GM12892 (cell line): ENCODE results near the gene SOX13.
"Not testable (repeated sequence)": the region's sequence is repeated elsewhere in the genome, so short reads cannot be mapped to it uniquely, and the experiment has no call there.

Experiments
- DNase-seq: peaks from one replicate; pipeline ENCODE4 v3.0.0; 2011; ENCODE audit not compliant: insufficient read length
- FAIRE-seq: peaks from 2 replicates; lab custom pipeline; 2011; peaks lifted over from hg19 to GRCh38; lab: Jason Lieb, UNC
- POLR2A ChIP-seq: IDR thresholded peaks from 2 replicates; pipeline ENCODE4 v1.6.1; 2011; ENCODE audit warnings: low read depth, low read length, control low read depth
- POLR2AphosphoS5 ChIP-seq: IDR thresholded peaks from 2 replicates; pipeline ENCODE4 v1.6.1; 2011; ENCODE audit warnings: low read depth, low read length, control low read depth
- TAF1 ChIP-seq: IDR thresholded peaks from 2 replicates; pipeline ENCODE4 v1.6.1; 2011; ENCODE audit warnings: low read depth, mild to moderate bottlenecking, control low read depth, low read length, borderline replicate concordance

SOX13 gene

GRCh38 chr1:204091066-204091465 lies 18.2 kb downstream of the SOX13 start:
- FAIRE-seq (no peak), DNase-seq (no peak)
- no peak for TF ChIP-seq POLR2AphosphoS5
- TF ChIP-seq TAF1 = no peak
- no peak for TF ChIP-seq POLR2A

GRCh38 chr1:204091787-204092312 lies 18.9 kb downstream of the SOX13 start:
- DNase-seq (no peak), FAIRE-seq (no peak)
- TF ChIP-seq POLR2A (no peak), POLR2AphosphoS5 (no peak), TAF1 (no peak)

GRCh38 chr1:204092632-204093420 lies 19.9 kb downstream of the SOX13 start:
- DNase-seq (no peak), FAIRE-seq (no peak)
- TF ChIP-seq POLR2AphosphoS5 = no peak
- TF ChIP-seq POLR2A = no peak
- TF ChIP-seq TAF1 = no peak

GRCh38 chr1:204093421-204093717 lies 20.5 kb downstream of the SOX13 start:
- FAIRE-seq = no peak
- no peak for TF ChIP-seq POLR2A
- TF ChIP-seq POLR2AphosphoS5 = no peak
- no peak for TF ChIP-seq TAF1
- no peak for DNase-seq

GRCh38 chr1:204093781-204094180 lies 20.9 kb downstream of the SOX13 start:
- TF ChIP-seq POLR2AphosphoS5 (no peak), TAF1 (no peak), POLR2A (no peak)
- FAIRE-seq = no peak

GRCh38 chr1:204094313-204094729 lies 21.4 kb downstream of the SOX13 start:
- FAIRE-seq (no peak), DNase-seq (no peak)
- TF ChIP-seq TAF1 = no peak
- no peak for TF ChIP-seq POLR2AphosphoS5
- TF ChIP-seq POLR2A = no peak

More at GRCh38 chr1:204093781-204094180, 20.9 kb downstream of the SOX13 start:
- no peak for DNase-seq

- no peak for TF ChIP-seq TAF1
- no peak for TF ChIP-seq POLR2A
- TF ChIP-seq POLR2AphosphoS5 = no peak
- no peak for FAIRE-seq
- no peak for DNase-seq
Observed at GRCh38 chr1:204094856-204095634, 22.1 kb downstream of the SOX13 start.

GRCh38 chr1:204096931-204097330 lies 24.0 kb downstream of the SOX13 start:
- TF ChIP-seq POLR2A = no peak
- TF ChIP-seq TAF1 = no peak
- TF ChIP-seq POLR2AphosphoS5 = no peak
- FAIRE-seq (no peak), DNase-seq (no peak)

- no peak for FAIRE-seq
- no peak for DNase-seq
- no peak for TF ChIP-seq POLR2A
- no peak for TF ChIP-seq POLR2AphosphoS5
Observed at GRCh38 chr1:204098683-204099082, 25.8 kb downstream of the SOX13 start.

GRCh38 chr1:204099754-204100153 lies 26.8 kb downstream of the SOX13 start:
- not testable (repeated sequence) for DNase-seq, FAIRE-seq

- DNase-seq (no peak), FAIRE-seq (no peak)
- no peak for TF ChIP-seq TAF1
- no peak for TF ChIP-seq POLR2A
- no peak for TF ChIP-seq POLR2AphosphoS5
Observed at GRCh38 chr1:204102029-204102611, 29.2 kb downstream of the SOX13 start.
